T-helper 2 cell treated with Interferon-gamma antibody and Interleukin-4, amounts not matched to agents 5 μg/mL and 100 μg/mL, for 36 hours (primary cell): ENCODE results near the gene NFU1.

Experiments used
- DNase-seq: peaks from one replicate; pipeline ENCODE4 v3.0.0; 2021; ENCODE audit warnings: low spot score
- H3K27ac Mint-ChIP-seq: one replicate; pipeline ENCODE4 v1.8.0; 2021; ENCODE audit warnings: mild to moderate bottlenecking, mixed read lengths
- H3K27me3 Mint-ChIP-seq: one replicate; pipeline ENCODE4 v1.8.0; 2021; ENCODE audit warnings: low read depth, mixed read lengths
- H3K36me3 Mint-ChIP-seq: one replicate; pipeline ENCODE4 v1.8.0; 2021; ENCODE audit warnings: low read depth, mixed read lengths
- H3K4me1 Mint-ChIP-seq: one replicate; pipeline ENCODE4 v1.8.0; 2021; ENCODE audit warnings: low read depth, mixed read lengths
- H3K4me3 Mint-ChIP-seq: one replicate; pipeline ENCODE4 v1.8.0; 2022; ENCODE audit warnings: mild to moderate bottlenecking, moderate library complexity, mixed read lengths
- H3K9me3 Mint-ChIP-seq: one replicate; pipeline ENCODE4 v1.8.0; 2021; ENCODE audit warnings: mixed read lengths

NFU1 gene

GRCh38 chr2:69390001-69390400 is 47.2 kb downstream of the NFU1 start:
- Mint-ChIP-seq H3K27ac (no peak overlapping the region), H3K27me3 (no peaks in the 10 kb centered on the region), H3K9me3 (no peaks in the 10 kb centered on the region), H3K4me1 (peaks cover 15% of the 10 kb centered on the region), H3K36me3 (peaks cover 17% of the 10 kb centered on the region), H3K4me3 (no peak overlapping the region)
- DNase-seq: no peak

DNA sequence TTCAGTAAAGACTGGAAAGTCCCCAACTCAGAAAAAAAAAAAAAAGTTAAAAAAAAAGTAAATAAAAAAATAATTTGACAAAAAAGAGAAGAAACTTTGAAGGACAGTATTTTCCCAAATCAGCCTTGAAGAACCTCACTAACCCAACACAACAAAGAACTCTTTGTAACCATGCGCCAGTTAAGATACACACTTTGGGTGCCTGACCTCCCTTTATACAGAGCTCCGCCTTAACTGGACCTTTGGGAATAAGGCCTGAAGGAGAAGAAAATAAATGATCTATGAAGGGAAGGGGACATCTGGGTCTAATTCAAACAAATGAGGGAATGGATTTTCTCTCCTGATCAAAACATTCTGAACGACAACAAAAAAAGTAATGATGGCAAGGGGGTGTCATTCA is 48.0 kb downstream of the NFU1 start:
- Mint-ChIP-seq H3K9me3 (no peaks in the 10 kb centered on the region), H3K4me1 (peaks cover 17% of the 10 kb centered on the region), H3K36me3 (peaks cover 10% of the 10 kb centered on the region), H3K27me3 (no peaks in the 10 kb centered on the region), H3K27ac (no peak overlapping the region), H3K4me3 (no peak overlapping the region)
- DNase-seq: no peak

GRCh38 chr2:69387770-69388481 is 49.3 kb downstream of the NFU1 start:
- Mint-ChIP-seq H3K36me3 (peaks cover 5% of the 10 kb centered on the region), H3K27me3 (no peaks in the 10 kb centered on the region), H3K4me1 (peaks cover 23% of the 10 kb centered on the region), H3K27ac (peak overlapping the region; percentile 92), H3K4me3 (peak overlapping the region; percentile 90), H3K9me3 (no peaks in the 10 kb centered on the region)
- DNase-seq: no peak

DNA sequence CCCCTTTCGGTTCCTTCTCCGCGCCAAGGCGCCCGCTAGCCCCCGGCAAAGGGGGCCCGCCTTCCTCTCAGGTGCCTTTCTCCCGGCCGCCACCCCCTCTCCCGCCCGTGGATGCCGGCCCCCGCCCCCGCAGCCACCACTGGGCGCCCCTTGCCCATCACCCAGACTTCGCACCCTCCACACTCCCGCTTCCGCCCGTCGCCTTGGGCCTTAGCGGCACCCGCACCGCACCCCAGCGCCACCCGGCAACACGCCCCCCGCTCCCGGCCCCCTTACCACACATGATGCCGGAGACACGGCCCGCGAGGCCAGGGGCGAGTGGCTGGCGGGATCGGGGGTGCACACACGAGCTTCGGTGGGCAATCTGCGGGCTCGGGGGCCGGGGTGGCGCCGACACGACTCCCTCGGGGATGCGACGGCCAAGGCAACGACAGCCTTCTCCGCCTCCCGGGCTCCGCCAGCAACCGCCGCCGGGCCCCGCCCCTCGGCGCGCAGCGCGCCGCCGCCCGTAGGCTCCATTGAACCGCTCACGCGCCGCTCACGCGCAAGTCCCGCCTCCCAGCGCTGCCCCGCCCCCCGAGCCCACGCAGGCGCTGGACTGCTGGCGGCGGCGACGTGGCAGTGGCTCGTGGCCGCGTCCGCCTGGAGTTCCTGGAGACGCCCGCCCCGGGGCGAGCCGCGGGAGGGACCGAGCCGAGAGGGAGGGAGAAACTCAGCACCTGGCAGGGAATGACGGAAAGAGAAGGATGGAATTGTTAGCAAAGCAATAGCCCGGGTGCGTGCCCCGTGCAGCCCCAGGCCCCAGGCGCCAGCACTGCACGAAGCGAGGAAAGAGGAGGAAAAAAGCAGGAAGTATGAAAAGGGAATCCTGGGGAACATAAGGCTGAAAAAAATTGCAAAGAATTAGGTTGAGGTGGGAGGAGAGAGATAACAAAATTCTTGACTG is 50.2 kb downstream of the NFU1 start, which contains the start of gene GFPT1:
GFPT1 (minus strand) TSS at position 439 of the 946 bp plus-strand sequence; CDS start at position 283, 156 bp downstream.
- no peaks in the 10 kb centered on the region for H3K27me3 Mint-ChIP-seq
- DNase-seq: peak; percentile 94
- peaks cover 31% of the 10 kb centered on the region for H3K4me1 Mint-ChIP-seq

GRCh38 chr2:69386360-69386759 is 50.9 kb downstream of the NFU1 start:
- Mint-ChIP-seq H3K36me3 (peaks cover 11% of the 10 kb centered on the region), H3K4me3 (peak overlapping the region; percentile 90), H3K4me1 (peaks cover 34% of the 10 kb centered on the region), H3K9me3 (no peaks in the 10 kb centered on the region), H3K27ac (peak overlapping the region; percentile 86), H3K27me3 (no peaks in the 10 kb centered on the region)
- no peak for DNase-seq

More for the DNA sequence above, 50.2 kb downstream of the NFU1 start, which contains the start of gene GFPT1:
- Mint-ChIP-seq H3K4me3 (peak within 1 kb of the TSS; percentile 90), H3K27ac (peak within 1 kb of the TSS; percentile 92), H3K9me3 (no peaks in the 10 kb centered on the region), H3K36me3 (peaks cover 11% of the 10 kb centered on the region)

DNA sequence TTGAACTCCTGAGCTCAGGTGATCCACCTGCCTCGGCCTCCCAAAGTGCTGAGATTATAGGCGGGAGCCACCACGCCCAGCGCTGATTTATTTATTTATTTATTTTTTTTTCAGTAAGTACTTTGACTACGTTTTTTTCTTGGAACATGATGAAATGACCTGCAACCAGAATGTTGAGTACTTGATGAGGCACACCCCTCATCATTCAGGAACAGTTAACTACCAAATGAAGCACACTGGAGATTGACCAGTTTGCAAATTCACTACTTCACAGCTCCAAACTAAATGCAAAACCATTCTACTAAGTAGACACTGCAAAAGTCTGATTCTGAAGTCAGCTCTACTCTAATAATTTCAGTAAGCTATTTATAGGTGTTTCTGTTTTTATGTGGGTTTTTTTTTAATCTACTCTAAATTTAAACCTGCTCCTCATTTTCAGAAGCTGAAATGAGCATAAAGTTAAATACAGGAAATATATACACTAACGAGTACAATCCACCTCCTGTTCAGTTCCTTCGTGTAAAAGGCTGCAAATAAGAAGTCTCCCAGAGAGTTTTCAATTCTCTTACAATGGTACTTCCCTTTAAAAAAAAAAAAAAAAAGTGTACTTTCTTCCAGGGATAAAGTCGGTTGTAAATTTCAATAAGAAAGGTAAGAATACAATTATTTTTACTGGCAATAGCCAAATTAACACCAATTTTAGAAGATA is 51.6 kb downstream of the NFU1 start:
- H3K27me3 Mint-ChIP-seq: no peaks in the 10 kb centered on the region

DNA sequence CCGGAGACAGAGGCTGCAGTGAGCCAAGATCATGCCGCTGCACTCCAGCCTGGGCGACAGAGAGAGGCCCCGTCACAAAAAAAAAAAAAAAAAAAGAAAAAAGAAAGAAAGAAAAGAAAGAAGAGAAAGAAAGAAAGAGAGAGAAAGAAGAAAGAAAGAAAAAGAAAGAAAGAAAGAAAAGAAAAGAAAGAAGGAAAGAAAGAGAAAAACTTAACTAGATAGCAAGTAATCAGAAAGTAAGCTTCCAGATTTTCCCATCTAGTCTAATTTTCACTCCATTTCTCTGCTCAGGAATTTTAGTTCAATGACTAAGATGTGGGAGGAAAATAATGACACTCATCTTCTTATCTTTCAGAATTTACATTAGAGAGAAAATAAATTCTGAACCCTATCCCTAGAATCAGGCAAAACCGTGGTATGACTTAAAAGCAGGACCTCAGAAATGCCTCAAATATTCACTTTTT is 52.6 kb downstream of the NFU1 start:
- no peaks in the 10 kb centered on the region for H3K27me3 Mint-ChIP-seq
- peak overlapping the region; percentile 14 for H3K4me3 Mint-ChIP-seq
- H3K9me3 Mint-ChIP-seq: no peaks in the 10 kb centered on the region
- no peak for DNase-seq
- no peak overlapping the region for H3K27ac Mint-ChIP-seq
- H3K36me3 Mint-ChIP-seq: peaks cover 15% of the 10 kb centered on the region
- peaks cover 42% of the 10 kb centered on the region for H3K4me1 Mint-ChIP-seq

More for the DNA sequence above, 51.6 kb downstream of the NFU1 start:
- H3K9me3 Mint-ChIP-seq: no peaks in the 10 kb centered on the region
- H3K36me3 Mint-ChIP-seq: peaks cover 12% of the 10 kb centered on the region
- peaks cover 39% of the 10 kb centered on the region for H3K4me1 Mint-ChIP-seq
- no peak for DNase-seq
- peak overlapping the region; percentile 86 for H3K27ac Mint-ChIP-seq
- H3K4me3 Mint-ChIP-seq: peak overlapping the region; percentile 90

GRCh38 chr2:69383176-69383812 is 53.9 kb downstream of the NFU1 start:
- H3K27me3 Mint-ChIP-seq: no peaks in the 10 kb centered on the region
- no peaks in the 10 kb centered on the region for H3K9me3 Mint-ChIP-seq
- no peak for DNase-seq
- H3K27ac Mint-ChIP-seq: no peak overlapping the region
- no peak overlapping the region for H3K4me3 Mint-ChIP-seq
- H3K4me1 Mint-ChIP-seq: peaks cover 44% of the 10 kb centered on the region
- peaks cover 15% of the 10 kb centered on the region for H3K36me3 Mint-ChIP-seq

DNA sequence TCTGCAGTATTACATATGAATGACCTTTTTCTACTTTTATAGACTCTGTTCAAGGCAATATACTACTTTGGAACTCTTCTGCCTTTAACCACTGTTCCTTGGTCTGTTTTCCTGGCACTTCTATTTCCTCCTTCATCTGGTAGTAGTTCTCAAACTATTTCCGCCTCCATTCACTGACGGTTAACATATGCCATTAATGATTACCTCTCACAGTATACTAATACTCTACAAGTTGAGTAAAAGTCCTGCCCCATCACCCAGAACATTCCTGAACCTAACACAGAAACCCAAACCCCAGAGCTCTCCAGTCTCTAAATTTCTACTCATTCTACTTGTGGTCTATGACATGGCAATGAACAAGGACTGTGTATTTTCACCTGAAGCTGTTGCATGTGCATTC is 54.7 kb downstream of the NFU1 start:
- Mint-ChIP-seq H3K4me3 (no peak overlapping the region), H3K27ac (no peak overlapping the region), H3K36me3 (peaks cover 15% of the 10 kb centered on the region), H3K9me3 (no peaks in the 10 kb centered on the region), H3K4me1 (peaks cover 39% of the 10 kb centered on the region), H3K27me3 (no peaks in the 10 kb centered on the region)
- no peak for DNase-seq

GRCh38 chr2:69381337-69381737 is 55.9 kb downstream of the NFU1 start:
- Mint-ChIP-seq H3K4me3 (no peak overlapping the region), H3K36me3 (peaks cover 12% of the 10 kb centered on the region), H3K27me3 (no peaks in the 10 kb centered on the region), H3K9me3 (no peaks in the 10 kb centered on the region), H3K27ac (peak overlapping the region; percentile 34), H3K4me1 (peaks cover 41% of the 10 kb centered on the region)
- no peak for DNase-seq

- Mint-ChIP-seq H3K4me3 (no peak overlapping the region), H3K4me1 (peaks cover 41% of the 10 kb centered on the region), H3K27me3 (no peaks in the 10 kb centered on the region), H3K36me3 (peaks cover 12% of the 10 kb centered on the region), H3K9me3 (no peaks in the 10 kb centered on the region), H3K27ac (peak overlapping the region; percentile 24)
- DNase-seq: no peak
These were observed 56.9 kb downstream of the NFU1 start for GRCh38 chr2:69380072-69380917.

- Mint-ChIP-seq H3K9me3 (no peaks in the 10 kb centered on the region), H3K4me3 (no peak overlapping the region), H3K27ac (no peak overlapping the region), H3K4me1 (peaks cover 22% of the 10 kb centered on the region), H3K27me3 (no peaks in the 10 kb centered on the region), H3K36me3 (peaks cover 22% of the 10 kb centered on the region)
- no peak for DNase-seq
These were observed 60.8 kb downstream of the NFU1 start for GRCh38 chr2:69376403-69376802.
